Activated T-cell treated with anti-CD3 and anti-CD28 coated beads, Interleukin-2, amount 50 U/mL, for 24 hours (primary cell): ENCODE data around the gene CEP63.

ENCODE experiments used
- DNase-seq: peaks from one replicate; pipeline ENCODE4 v3.0.0-alpha.2; 2020
- H3K27ac Mint-ChIP-seq: 2 replicates; pipeline ENCODE4 v1.8.0; 2020; ENCODE audit warnings: mild to moderate bottlenecking, mixed read lengths
- H3K27me3 Mint-ChIP-seq: 2 replicates; pipeline ENCODE4 v1.8.0; 2020; ENCODE audit warnings: mixed read lengths
- H3K36me3 Mint-ChIP-seq: 2 replicates; pipeline ENCODE4 v1.8.0; 2020; ENCODE audit warnings: low read depth, mixed read lengths
- H3K4me1 Mint-ChIP-seq: 2 replicates; pipeline ENCODE4 v1.8.0; 2020; ENCODE audit warnings: low read depth, mixed read lengths
- H3K4me3 Mint-ChIP-seq: 2 replicates; pipeline ENCODE4 v1.8.0; 2020; ENCODE audit warnings: mild to moderate bottlenecking, moderate library complexity, mixed read lengths
- H3K9me3 Mint-ChIP-seq: 2 replicates; pipeline ENCODE4 v1.8.0; 2020; ENCODE audit warnings: mixed read lengths

Gene CEP63

GRCh38 chr3:134623615-134624245, 137.9 kb downstream of the CEP63 start:
- Mint-ChIP-seq H3K4me1 (peaks cover 5% of the 10 kb centered on the region), H3K36me3 (no peaks in the 10 kb centered on the region), H3K27ac (no peak overlapping the region), H3K4me3 (no peak overlapping the region), H3K27me3 (peaks cover 5% of the 10 kb centered on the region), H3K9me3 (no peaks in the 10 kb centered on the region)
- DNase-seq: no peak
